Measurements from ENCODE around the gene BLOC1S1. TPM values are rescaled to one million over a fixed set of nuclear protein-coding genes. Genes with fewer than 3 reads are reported as not detected.

The BLOC1S1 gene
- total RNA-seq, 1 donor from 2014 or later = 171 TPM

GRCh38 chr12:55736780-55737580, 21.1 kb downstream of the BLOC1S1 start:
- intact Hi-C loops (cut with DNase I) = no loop called here
- peak; percentile 41 for ATAC-seq
- peak; percentile 79 for DNase-seq (ENCODE audit: low spot score)

GRCh38 chr12:55737581-55738122, 21.8 kb downstream of the BLOC1S1 start:
- intact Hi-C loops (cut with DNase I) = no loop called here
- ATAC-seq (peak; percentile 39), DNase-seq (ENCODE audit: low spot score) (no peak)

- DNase-seq (ENCODE audit: low spot score) (peak; percentile 93), ATAC-seq (peak; percentile 91)
- intact Hi-C loops (cut with DNase I) = no loop called here
Measured at GRCh38 chr12:55738123-55739024, 22.5 kb downstream of the BLOC1S1 start.

GRCh38 chr12:55739025-55739378, 23.2 kb downstream of the BLOC1S1 start:
- ATAC-seq (no peak), DNase-seq (ENCODE audit: low spot score) (no peak)
- intact Hi-C loops (cut with DNase I) = no loop called here

- intact Hi-C loops (cut with DNase I) = loop anchor here (5.0 kb wide), 1 partner anchor 195 kb away; no protein-coding TSS in a partner anchor
- DNase-seq (ENCODE audit: low spot score) (no peak), ATAC-seq (no peak)
Measured at GRCh38 chr12:55741931-55742680, 26.3 kb downstream of the BLOC1S1 start.

GRCh38 chr12:55742719-55743405, 27.0 kb downstream of the BLOC1S1 start, which contains the start of gene GDF11:
Gene GDF11, plus strand, starts transcription at chr12:55743122. Its CDS starts 195 bp downstream, at chr12:55743317.
- ATAC-seq = peak; percentile 77
- intact Hi-C loops (cut with DNase I) = loop anchor here (5.0 kb wide), 1 partner anchor 194 kb away; no protein-coding TSS in a partner anchor

GRCh38 chr12:55743406-55744339, 27.8 kb downstream of the BLOC1S1 start:
- peak; percentile 75 for DNase-seq (ENCODE audit: low spot score)
- intact Hi-C loops (cut with DNase I) = loop anchor here (5.0 kb wide), 1 partner anchor 194 kb away; no protein-coding TSS in a partner anchor
- ATAC-seq = peak; percentile 34

More at GRCh38 chr12:55742719-55743405, 27.0 kb downstream of the BLOC1S1 start, which contains the start of gene GDF11:
- peak; percentile 89 for DNase-seq (ENCODE audit: low spot score)

- intact Hi-C loops (cut with DNase I) = loop anchor here (5.0 kb wide), 1 partner anchor 193 kb away; no protein-coding TSS in a partner anchor
- peak; percentile 6 for ATAC-seq
- DNase-seq (ENCODE audit: low spot score) = no peak
Measured at GRCh38 chr12:55744340-55745030, 28.6 kb downstream of the BLOC1S1 start.

GRCh38 chr12:55745361-55746173, 29.7 kb downstream of the BLOC1S1 start:
- intact Hi-C loops (cut with DNase I) = no loop called here
- no peak for DNase-seq (ENCODE audit: low spot score)
- peak; percentile 74 for ATAC-seq

- no peak for DNase-seq (ENCODE audit: low spot score)
- intact Hi-C loops (cut with DNase I) = no loop called here
- no peak for ATAC-seq
Measured at GRCh38 chr12:55746174-55746912, 30.5 kb downstream of the BLOC1S1 start.

GRCh38 chr12:55746913-55747231, 31.0 kb downstream of the BLOC1S1 start:
- intact Hi-C loops (cut with DNase I) = no loop called here
- no peak for DNase-seq (ENCODE audit: low spot score)
- ATAC-seq = no peak

GRCh38 chr12:55748230-55748993, 32.6 kb downstream of the BLOC1S1 start:
- intact Hi-C loops (cut with DNase I) = no loop called here
- DNase-seq (ENCODE audit: low spot score) = no peak
- ATAC-seq = no peak

- ATAC-seq = no peak
- intact Hi-C loops (cut with DNase I) = no loop called here
- DNase-seq (ENCODE audit: low spot score) = no peak
Measured at GRCh38 chr12:55755246-55755645, 39.4 kb downstream of the BLOC1S1 start.

- no peak for DNase-seq (ENCODE audit: low spot score)
- intact Hi-C loops (cut with DNase I) = no loop called here
- no peak for ATAC-seq
Measured at GRCh38 chr12:55757701-55758100, 41.9 kb downstream of the BLOC1S1 start.
